Measurements from ENCODE around the gene ZNF814. TPM values are rescaled to one million over a fixed set of nuclear protein-coding genes. Genes with fewer than 3 reads are reported as not detected.

Gene ZNF814
- total RNA-seq, 1 experiment from 2014 or later: 3.1 TPM

- CTCF ChIA-PET: no interaction called here
Measured at GRCh38 chr19:57816652-57817051, 72.2 kb downstream of the ZNF814 start.

GRCh38 chr19:57815247-57816075, 73.4 kb downstream of the ZNF814 start:
- Mint-ChIP-seq H3K27ac (ENCODE audit: low read depth, unreplicated experiment) (peak overlapping the region; percentile 55), H3K4me1 (ENCODE audit: insufficient read depth, unreplicated experiment) (peaks cover 12% of the 10 kb centered on the region), H3K4me3 (ENCODE audit: unreplicated experiment) (peak overlapping the region; percentile 96), H3K9me3 (ENCODE audit: unreplicated experiment) (no peaks in the 10 kb centered on the region), H3K27me3 (ENCODE audit: insufficient read depth, unreplicated experiment) (no peaks in the 10 kb centered on the region), H3K36me3 (ENCODE audit: insufficient read depth, unreplicated experiment) (peaks cover 36% of the 10 kb centered on the region)
- TF ChIP-seq CTCF (IDR thresholded peaks at IDR 0.05; ENCODE audit: unreplicated experiment): no peak
- no TSS peak for BruUV-seq (replicated peaks)
- POLR2A ChIA-PET: interaction anchor here (0.6 to 3.7 kb wide), 17 partner anchors 11 to 564 kb away, joined by 3 to 60 read pairs (median 4); partner anchors contain the start of genes ZNF211, ZNF530, ZNF548 and ZNF551
- no peak for DNase-seq (ENCODE audit: unreplicated experiment)
- CTCF ChIA-PET: interaction anchor here (1.2 kb wide), 1 partner anchor 410 kb away, joined by 3 read pairs; no protein-coding TSS in a partner anchor
- intact Hi-C loops (cut with micrococcal nuclease): loop anchor here (5.0 kb wide), 1 partner anchor 133 kb away; the partner anchor contains the start of gene ZNF551

More at GRCh38 chr19:57816652-57817051, 72.2 kb downstream of the ZNF814 start:
- POLR2A ChIA-PET: no interaction called here
- peaks cover 19% of the 10 kb centered on the region for H3K4me1 Mint-ChIP-seq (ENCODE audit: insufficient read depth, unreplicated experiment)
- H3K27me3 Mint-ChIP-seq (ENCODE audit: insufficient read depth, unreplicated experiment): no peaks in the 10 kb centered on the region
- no peaks in the 10 kb centered on the region for H3K9me3 Mint-ChIP-seq (ENCODE audit: unreplicated experiment)
- intact Hi-C loops (cut with micrococcal nuclease): loop anchor here (5.0 kb wide), 1 partner anchor 134 kb away; the partner anchor contains the start of gene ZNF551
- no peak for DNase-seq (ENCODE audit: unreplicated experiment)
- no peak overlapping the region for H3K4me3 Mint-ChIP-seq (ENCODE audit: unreplicated experiment)
- no peak for TF ChIP-seq CTCF (IDR thresholded peaks at IDR 0.05; ENCODE audit: unreplicated experiment)
- H3K27ac Mint-ChIP-seq (ENCODE audit: low read depth, unreplicated experiment): no peak overlapping the region
- H3K36me3 Mint-ChIP-seq (ENCODE audit: insufficient read depth, unreplicated experiment): peaks cover 33% of the 10 kb centered on the region
- no TSS peak for BruUV-seq (replicated peaks)

DNA sequence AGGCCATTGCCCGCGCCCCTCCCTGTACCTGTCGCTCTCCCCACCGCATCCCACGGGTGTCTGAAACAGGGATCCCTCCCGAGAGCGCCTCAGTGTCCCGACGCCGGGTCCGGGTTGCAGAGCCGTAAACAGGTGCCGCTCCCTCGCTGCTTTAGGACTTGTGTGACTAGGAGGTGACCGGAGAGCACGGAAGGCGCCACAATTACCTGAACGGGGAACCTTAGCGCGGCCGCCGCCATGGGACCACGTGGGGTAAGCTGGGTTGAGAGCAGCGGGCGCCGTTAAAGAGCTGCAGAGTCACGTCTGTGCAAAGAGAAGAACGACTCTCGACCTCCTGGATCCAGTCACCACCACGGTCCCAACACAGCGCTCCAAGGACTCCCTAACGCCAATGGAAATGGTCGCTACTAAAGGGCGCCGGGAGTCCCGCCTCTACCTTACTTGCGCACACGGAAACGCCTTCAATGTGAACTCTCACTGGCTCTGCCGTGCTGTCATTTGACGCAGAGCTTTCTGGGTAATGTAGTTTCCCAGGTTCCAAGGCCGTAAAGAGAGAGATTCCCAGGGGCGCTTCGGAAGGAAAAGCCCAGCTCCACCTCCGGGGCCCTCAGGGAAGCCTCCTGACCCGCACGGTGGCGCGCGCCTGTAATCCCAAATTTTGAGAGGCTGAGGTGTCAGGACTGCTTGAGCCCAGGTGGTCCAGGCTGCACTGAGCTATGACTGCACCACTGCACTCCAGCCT, 74.2 kb downstream of the ZNF814 start, which contains the start of gene ZNF552:
Gene ZNF552, minus strand, starts transcription at position 409 of the 742 bp plus-strand sequence. Its CDS starts 170 bp downstream, at position 239.
- CTCF ChIA-PET: interaction anchor here (0.5 to 1.2 kb wide), 3 partner anchors 11 to 409 kb away, joined by 3 read pairs; no protein-coding TSS in a partner anchor
- Mint-ChIP-seq H3K4me3 (ENCODE audit: unreplicated experiment) (peak within 1 kb of the TSS; percentile 96), H3K4me1 (ENCODE audit: insufficient read depth, unreplicated experiment) (peaks cover 10% of the 10 kb centered on the region), H3K27ac (ENCODE audit: low read depth, unreplicated experiment) (peak within 1 kb of the TSS; percentile 55), H3K27me3 (ENCODE audit: insufficient read depth, unreplicated experiment) (no peaks in the 10 kb centered on the region), H3K36me3 (ENCODE audit: insufficient read depth, unreplicated experiment) (peaks cover 36% of the 10 kb centered on the region), H3K9me3 (ENCODE audit: unreplicated experiment) (no peaks in the 10 kb centered on the region)
- intact Hi-C loops (cut with micrococcal nuclease): loop anchor here (5.0 kb wide), 1 partner anchor 132 kb away; the partner anchor contains the start of gene ZNF551
- TSS peak; percentile 60 for BruUV-seq (replicated peaks)
- peak; percentile 95 for DNase-seq (ENCODE audit: unreplicated experiment)
- POLR2A ChIA-PET: interaction anchor here (0.6 to 3.7 kb wide), 18 partner anchors 10 to 565 kb away, joined by 3 to 60 read pairs (median 4); partner anchors contain the start of genes ZNF211, ZNF530, ZNF548 and ZNF551
- no peak for TF ChIP-seq CTCF (IDR thresholded peaks at IDR 0.05; ENCODE audit: unreplicated experiment)

Measured in MCF 10A (cell line).